Measurements from ENCODE around the gene FRS3. TPM values are rescaled to one million over a fixed set of nuclear protein-coding genes. Genes with fewer than 3 reads are reported as not detected.

Gene FRS3
- total and polyA plus RNA-seq, 2 of the 13 experiments (the other 11 are each of a cell fraction or from before 2014, with no cell fraction given) = 3.0 to 7.4 TPM

DNA sequence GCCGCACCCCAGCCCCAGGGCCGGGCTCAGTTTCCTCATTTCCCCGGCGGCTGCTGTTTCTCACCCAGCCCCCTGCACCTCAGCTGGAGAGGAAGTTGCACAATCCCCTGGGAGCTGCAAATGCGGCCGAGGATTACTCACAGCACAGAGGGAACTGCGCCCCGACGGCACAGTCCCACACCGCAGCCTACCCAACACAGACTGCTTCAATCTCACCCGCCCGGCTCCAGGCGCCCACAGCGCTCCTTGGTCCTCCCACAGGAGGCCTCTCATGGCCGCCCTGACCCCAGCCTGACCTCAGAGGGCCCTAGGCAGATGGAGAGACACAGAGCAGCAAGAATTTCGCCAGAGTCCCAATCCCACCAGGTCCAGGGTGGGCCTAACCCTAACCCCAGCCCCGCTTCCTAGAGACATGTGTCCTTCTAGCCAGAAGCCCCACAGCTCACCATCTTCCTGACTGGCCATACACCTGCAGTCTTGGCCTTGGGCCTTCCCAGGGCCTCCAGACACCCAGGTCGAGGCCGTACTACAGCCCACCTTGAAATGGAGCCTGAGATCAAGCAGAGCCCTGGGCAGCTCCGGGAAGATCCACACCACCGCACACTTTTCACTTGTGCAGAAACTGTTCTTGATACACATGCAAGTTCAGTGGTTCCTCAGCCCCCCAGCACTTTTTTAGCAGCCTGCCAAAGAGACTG is 56.0 kb downstream of the FRS3 start (continued):
- no peak for TF ChIP-seq ZNF30 (CRISPR knock-in tag; IDR thresholded peaks at IDR 0.05)
- peak; percentile 64; the same call in 1 of the 2 replicates for TF ChIP-seq RARA (CRISPR knock-in tag; IDR thresholded peaks at IDR 0.05)
- no peak for TF ChIP-seq ZBTB42 (CRISPR knock-in tag; IDR thresholded peaks at IDR 0.05)
- TF ChIP-seq KDM1A (CRISPR knock-in tag; IDR thresholded peaks at IDR 0.05) = 0 out of 2 replicates have a peak, but pooled peaks have one; percentile 25
- no peak for TF ChIP-seq FOXP1 (IDR thresholded peaks at IDR 0.05)
- TF ChIP-seq FOXP1 (CRISPR knock-in tag; IDR thresholded peaks at IDR 0.05) = peak; percentile 40; the same call in 1 of the 2 replicates
- no peak for TF ChIP-seq ZNF747 (CRISPR knock-in tag; IDR thresholded peaks at IDR 0.05; ENCODE audit: borderline replicate concordance)
- TF ChIP-seq DMAP1 (CRISPR knock-in tag; IDR thresholded peaks at IDR 0.05) = no peak
- TF ChIP-seq ZNF44 (CRISPR knock-in tag; IDR thresholded peaks at IDR 0.05) = peak; percentile 80; the same call in 1 of the 2 replicates
- TF ChIP-seq, protein P1, sequence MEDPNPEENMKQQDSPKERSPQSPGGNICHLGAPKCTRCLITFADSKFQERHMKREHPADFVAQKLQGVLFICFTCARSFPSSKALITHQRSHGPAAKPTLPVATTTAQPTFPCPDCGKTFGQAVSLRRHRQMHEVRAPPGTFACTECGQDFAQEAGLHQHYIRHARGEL (CRISPR knock-in tag; IDR thresholded peaks at IDR 0.05) = 0 out of 2 replicates have a peak, but pooled peaks have one; percentile 64
- peak; percentile 55; the same call in 1 of the 2 replicates for TF ChIP-seq SIN3A (IDR thresholded peaks at IDR 0.05; ENCODE audit: borderline replicate concordance, low read depth, low read length)
- peak; percentile 95 for TF ChIP-seq ZFP90 (CRISPR knock-in tag; IDR thresholded peaks at IDR 0.05; ENCODE audit: borderline replicate concordance)
- TF ChIP-seq, protein P2, sequence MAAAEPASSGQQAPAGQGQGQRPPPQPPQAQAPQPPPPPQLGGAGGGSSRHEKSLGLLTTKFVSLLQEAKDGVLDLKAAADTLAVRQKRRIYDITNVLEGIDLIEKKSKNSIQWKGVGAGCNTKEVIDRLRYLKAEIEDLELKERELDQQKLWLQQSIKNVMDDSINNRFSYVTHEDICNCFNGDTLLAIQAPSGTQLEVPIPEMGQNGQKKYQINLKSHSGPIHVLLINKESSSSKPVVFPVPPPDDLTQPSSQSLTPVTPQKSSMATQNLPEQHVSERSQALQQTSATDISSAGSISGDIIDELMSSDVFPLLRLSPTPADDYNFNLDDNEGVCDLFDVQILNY (CRISPR knock-in tag; conservative IDR thresholded peaks at IDR 0.05) = no peak
- TF ChIP-seq ZNF3 (CRISPR knock-in tag; IDR thresholded peaks at IDR 0.05) = no peak
- no peak for TF ChIP-seq RBM39 (IDR thresholded peaks at IDR 0.05; ENCODE audit: low read depth, low read length, poor library complexity, severe bottlenecking)
- TF ChIP-seq ZNF850 (CRISPR knock-in tag; conservative IDR thresholded peaks at IDR 0.05) = no peak
- no peak for TF ChIP-seq SUZ12 (IDR thresholded peaks at IDR 0.05; ENCODE audit: low read depth, low read length)
- peak; percentile 57; the same call in 1 of the 2 replicates for TF ChIP-seq ZNF317 (CRISPR knock-in tag; IDR thresholded peaks at IDR 0.05)
- no peak for TF ChIP-seq GZF1 (CRISPR knock-in tag; IDR thresholded peaks at IDR 0.05)
- no peak for TF ChIP-seq JARID2 (CRISPR knock-in tag; IDR thresholded peaks at IDR 0.05; ENCODE audit: insufficient replicate concordance)
- TF ChIP-seq SPEN (CRISPR knock-in tag; IDR thresholded peaks at IDR 0.05; ENCODE audit: low read depth) = peak; percentile 79; the same call in 1 of the 2 replicates
- TF ChIP-seq ZNF564 (CRISPR knock-in tag; IDR thresholded peaks at IDR 0.05) = peak; percentile 89; the same call in 1 of the 2 replicates
- peak; percentile 96 for TF ChIP-seq ETV5 (CRISPR knock-in tag; IDR thresholded peaks at IDR 0.05; ENCODE audit: borderline replicate concordance)
- no peak for TF ChIP-seq CHD4 (IDR thresholded peaks at IDR 0.05; ENCODE audit: borderline replicate concordance, low read length)
- no peak for TF ChIP-seq ZNF350 (CRISPR knock-in tag; IDR thresholded peaks at IDR 0.05; ENCODE audit: borderline replicate concordance, low read depth)
- no peak for TF ChIP-seq JUN (CRISPR knock-in tag; IDR thresholded peaks at IDR 0.05)
- no peak for TF ChIP-seq PAF1 (CRISPR knock-in tag; IDR thresholded peaks at IDR 0.05)
- TF ChIP-seq REPIN1 (CRISPR knock-in tag; IDR thresholded peaks at IDR 0.05; ENCODE audit: borderline replicate concordance, low read depth) = no peak
- TF ChIP-seq, protein P3, sequence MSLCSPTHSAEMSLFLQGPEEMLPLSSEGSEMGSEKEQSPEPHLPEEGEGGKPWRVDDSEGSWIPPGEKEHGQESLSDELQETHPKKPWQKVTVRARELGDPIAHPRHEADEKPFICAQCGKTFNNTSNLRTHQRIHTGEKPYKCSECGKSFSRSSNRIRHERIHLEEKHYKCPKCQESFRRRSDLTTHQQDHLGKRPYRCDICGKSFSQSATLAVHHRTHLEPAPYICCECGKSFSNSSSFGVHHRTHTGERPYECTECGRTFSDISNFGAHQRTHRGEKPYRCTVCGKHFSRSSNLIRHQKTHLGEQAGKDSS (CRISPR knock-in tag; IDR thresholded peaks at IDR 0.05; ENCODE audit: borderline replicate concordance, low read depth) = peak; percentile 26; the same call in 1 of the 2 replicates
